K562 (cell line): ENCODE data around the gene MIEF1. TPM values are rescaled to one million over a fixed set of nuclear protein-coding genes. Genes with fewer than 3 reads are reported as not detected.
A peak's percentile ranks its signal among the peaks of the same experiment; 100 is the strongest.

Experiments
- BHLHE40 ChIP-seq: IDR thresholded peaks from 2 replicates; pipeline ENCODE4 v1.6.1; 2011; ENCODE audit warnings: low read length, improper control_type of control experiment
- CTBP1 ChIP-seq: fragments of 450-650 bp; IDR thresholded peaks from 2 replicates; pipeline ENCODE4 v1.6.1; 2016; ENCODE audit warnings: borderline replicate concordance
- NFIC ChIP-seq: fragments of 450-650 bp; IDR thresholded peaks from 2 replicates; pipeline ENCODE4 v1.6.1; 2017; ENCODE audit warnings: mild to moderate bottlenecking, inconsistent platforms
- RAD21 ChIP-seq, 2 experiments: fragments of 250-450 bp in 1 of 2; fragments of 450-650 bp in 1 of 2; sonication (Bioruptor Pico) in 1 of 2; formaldehyde crosslinking in 1 of 2; IDR thresholded peaks in 1 of 2; conservative IDR thresholded peaks in 1 of 2; 2 replicates each; pipeline versions ENCODE4 v1.4.0 to v1.8.0; 2020 to 2022; ENCODE audit warnings: mild to moderate bottlenecking in 2 of 2, moderate library complexity in 1 of 2
- RB1 ChIP-seq: fragments of 450-650 bp; IDR thresholded peaks from 2 replicates; pipeline ENCODE4 v1.6.1; 2017; ENCODE audit warnings: low read depth, mild to moderate bottlenecking
- RBM34 ChIP-seq: fragments of 200-400 bp; formaldehyde crosslinking; IDR thresholded peaks from 2 replicates; pipeline ENCODE4 v1.6.1; 2018; ENCODE audit warnings: low read length, borderline replicate concordance; ENCODE audit not compliant: insufficient read depth
- ZNF24 ChIP-seq: fragments of 450-650 bp; IDR thresholded peaks from 2 replicates; pipeline ENCODE4 v1.6.1; 2016
- polyA plus RNA-seq, 8 experiments: library from polyadenylated mRNA; depleted of rRNA in 4 of 8; stranded (reverse) in 5 of 8; unstranded in 3 of 8; fragments of >200 nt; fragmentation: Nextera tagmentation in 2 of 8; fragmentation: Illumina TruSeq in 1 of 8; extraction: Ambion mirVana in 2 of 8; extraction: Trizol in 1 of 8; gene quantifications; 2 replicates each; pipeline versions ENCODE4 v1.2.1 to v1.2.3, GENCODE V29; 2011 to 2014; ENCODE audit warnings: inconsistent platforms in 1 of 8, missing spikeins in 1 of 8
- total RNA-seq, 7 experiments: library from RNA; depleted of rRNA in 6 of 7; stranded (reverse); fragments of >200 nt in 6 of 7; fragmentation: Illumina TruSeq in 2 of 7; extraction: Trizol in 2 of 7; gene quantifications; 2 replicates each; pipeline versions ENCODE4 v1.2.1 to v1.2.3, GENCODE V29; 2011 to 2021; ENCODE audit warnings: low replicate concordance in 1 of 7
- TF ChIP-seq, protein P1 (sequence below): fragments of 450-650 bp; IDR thresholded peaks from 2 replicates; pipeline ENCODE4 v1.6.1; 2017; ENCODE audit warnings: antibody characterized with exemption, mild to moderate bottlenecking
- TF ChIP-seq, protein P2 (sequence below), 3 experiments: IDR thresholded peaks in 2 of 3; conservative IDR thresholded peaks in 1 of 3; 2 replicates each; pipeline ENCODE4 v1.5.1; 2011 to 2012; ENCODE audit warnings: low read length in 3 of 3, mild to moderate bottlenecking in 3 of 3, control low read depth in 2 of 3, improper control_type of control experiment in 1 of 3, inconsistent platforms in 1 of 3, low read depth in 1 of 3, mixed read lengths in 1 of 3, moderate library complexity in 1 of 3; ENCODE audit not compliant: insufficient read depth in 2 of 3
- TF ChIP-seq, protein P3 (sequence below): fragments of 200-800 bp; sonication (Bioruptor generic); IDR thresholded peaks from 2 replicates; pipeline ENCODE4 v1.6.1; 2017; ENCODE audit warnings: missing genetic modification characterization, missing compliant biosample characterization

MIEF1 gene
- total and polyA plus RNA-seq, 9 of the 15 experiments (the other 6 are each of a cell fraction or from before 2014, with no cell fraction given), result 10.9 to 51.8 (median 25.5) TPM

DNA sequence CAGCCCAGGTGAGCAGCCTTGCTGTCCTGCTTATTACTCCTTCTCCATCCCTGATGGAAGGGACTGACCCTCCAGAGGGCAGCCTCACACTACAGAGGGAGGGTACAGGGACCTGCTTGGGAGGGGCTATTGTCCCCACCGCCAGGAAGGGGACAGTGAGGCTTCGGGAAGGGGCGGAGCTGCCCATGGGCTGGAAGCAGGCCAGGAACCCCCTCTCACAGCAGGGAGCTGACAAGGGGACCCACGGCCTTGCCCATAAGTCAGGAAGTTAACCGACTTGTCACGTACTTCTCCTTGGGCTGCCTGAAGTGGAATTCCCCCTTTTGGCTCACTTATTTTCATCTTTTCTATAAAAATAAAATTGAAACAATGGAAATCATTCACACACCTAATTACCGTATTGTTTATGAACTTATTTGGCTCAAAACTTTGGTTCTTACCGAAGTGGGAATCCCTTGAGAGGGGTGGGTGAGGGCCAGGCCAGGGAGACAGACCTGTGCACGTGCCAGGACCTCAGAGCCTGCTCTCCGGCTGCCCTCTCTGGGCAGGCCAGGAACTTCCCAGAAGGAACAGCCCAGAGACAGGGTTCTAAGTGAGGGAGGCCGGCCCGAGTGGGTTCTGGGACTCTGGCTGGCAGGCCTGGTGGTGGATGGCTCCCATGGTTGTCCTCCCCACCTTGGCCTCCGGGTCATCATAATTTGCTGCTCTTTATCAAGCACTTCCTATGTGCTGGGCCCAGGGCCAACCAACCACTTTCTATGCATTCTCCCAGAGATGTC lies 39.5 kb upstream of the MIEF1 start (continued):
- TF ChIP-seq RBM34 (no peak), RB1 (peak; percentile 39; the same call in 1 of the 2 replicates), ZNF24 (peak; percentile 95; the same call in 1 of the 2 replicates), BHLHE40 (peak; percentile 83), NFIC (peak; percentile 89), CTBP1 (peak; percentile 49; the same call in 1 of the 2 replicates), RAD21 (CRISPR knock-in tag; conservative IDR thresholded peaks at IDR 0.05 in 1 of 2, IDR thresholded peaks at IDR 0.05 in 1 of 2) (peak; percentile 41 to 66; a peak in 3 of 4 replicates)
- TF ChIP-seq, protein P1, sequence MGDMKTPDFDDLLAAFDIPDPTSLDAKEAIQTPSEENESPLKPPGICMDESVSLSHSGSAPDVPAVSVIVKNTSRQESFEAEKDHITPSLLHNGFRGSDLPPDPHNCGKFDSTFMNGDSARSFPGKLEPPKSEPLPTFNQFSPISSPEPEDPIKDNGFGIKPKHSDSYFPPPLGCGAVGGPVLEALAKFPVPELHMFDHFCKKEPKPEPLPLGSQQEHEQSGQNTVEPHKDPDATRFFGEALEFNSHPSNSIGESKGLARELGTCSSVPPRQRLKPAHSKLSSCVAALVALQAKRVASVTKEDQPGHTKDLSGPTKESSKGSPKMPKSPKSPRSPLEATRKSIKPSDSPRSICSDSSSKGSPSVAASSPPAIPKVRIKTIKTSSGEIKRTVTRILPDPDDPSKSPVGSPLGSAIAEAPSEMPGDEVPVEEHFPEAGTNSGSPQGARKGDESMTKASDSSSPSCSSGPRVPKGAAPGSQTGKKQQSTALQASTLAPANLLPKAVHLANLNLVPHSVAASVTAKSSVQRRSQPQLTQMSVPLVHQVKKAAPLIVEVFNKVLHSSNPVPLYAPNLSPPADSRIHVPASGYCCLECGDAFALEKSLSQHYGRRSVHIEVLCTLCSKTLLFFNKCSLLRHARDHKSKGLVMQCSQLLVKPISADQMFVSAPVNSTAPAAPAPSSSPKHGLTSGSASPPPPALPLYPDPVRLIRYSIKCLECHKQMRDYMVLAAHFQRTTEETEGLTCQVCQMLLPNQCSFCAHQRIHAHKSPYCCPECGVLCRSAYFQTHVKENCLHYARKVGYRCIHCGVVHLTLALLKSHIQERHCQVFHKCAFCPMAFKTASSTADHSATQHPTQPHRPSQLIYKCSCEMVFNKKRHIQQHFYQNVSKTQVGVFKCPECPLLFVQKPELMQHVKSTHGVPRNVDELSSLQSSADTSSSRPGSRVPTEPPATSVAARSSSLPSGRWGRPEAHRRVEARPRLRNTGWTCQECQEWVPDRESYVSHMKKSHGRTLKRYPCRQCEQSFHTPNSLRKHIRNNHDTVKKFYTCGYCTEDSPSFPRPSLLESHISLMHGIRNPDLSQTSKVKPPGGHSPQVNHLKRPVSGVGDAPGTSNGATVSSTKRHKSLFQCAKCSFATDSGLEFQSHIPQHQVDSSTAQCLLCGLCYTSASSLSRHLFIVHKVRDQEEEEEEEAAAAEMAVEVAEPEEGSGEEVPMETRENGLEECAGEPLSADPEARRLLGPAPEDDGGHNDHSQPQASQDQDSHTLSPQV, result peak; percentile 54; the same call in 1 of the 2 replicates
- TF ChIP-seq, protein P2, sequence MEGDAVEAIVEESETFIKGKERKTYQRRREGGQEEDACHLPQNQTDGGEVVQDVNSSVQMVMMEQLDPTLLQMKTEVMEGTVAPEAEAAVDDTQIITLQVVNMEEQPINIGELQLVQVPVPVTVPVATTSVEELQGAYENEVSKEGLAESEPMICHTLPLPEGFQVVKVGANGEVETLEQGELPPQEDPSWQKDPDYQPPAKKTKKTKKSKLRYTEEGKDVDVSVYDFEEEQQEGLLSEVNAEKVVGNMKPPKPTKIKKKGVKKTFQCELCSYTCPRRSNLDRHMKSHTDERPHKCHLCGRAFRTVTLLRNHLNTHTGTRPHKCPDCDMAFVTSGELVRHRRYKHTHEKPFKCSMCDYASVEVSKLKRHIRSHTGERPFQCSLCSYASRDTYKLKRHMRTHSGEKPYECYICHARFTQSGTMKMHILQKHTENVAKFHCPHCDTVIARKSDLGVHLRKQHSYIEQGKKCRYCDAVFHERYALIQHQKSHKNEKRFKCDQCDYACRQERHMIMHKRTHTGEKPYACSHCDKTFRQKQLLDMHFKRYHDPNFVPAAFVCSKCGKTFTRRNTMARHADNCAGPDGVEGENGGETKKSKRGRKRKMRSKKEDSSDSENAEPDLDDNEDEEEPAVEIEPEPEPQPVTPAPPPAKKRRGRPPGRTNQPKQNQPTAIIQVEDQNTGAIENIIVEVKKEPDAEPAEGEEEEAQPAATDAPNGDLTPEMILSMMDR (IDR thresholded peaks at IDR 0.05 in 2 of 3, conservative IDR thresholded peaks at IDR 0.05 in 1 of 3; ENCODE audit: insufficient read depth in 2 of 3, low read depth in 1 of 3, low read length in 3 of 3), result peak; percentile 44 to 58 (median 53); a peak in 5 of 6 replicates
- TF ChIP-seq, protein P3, sequence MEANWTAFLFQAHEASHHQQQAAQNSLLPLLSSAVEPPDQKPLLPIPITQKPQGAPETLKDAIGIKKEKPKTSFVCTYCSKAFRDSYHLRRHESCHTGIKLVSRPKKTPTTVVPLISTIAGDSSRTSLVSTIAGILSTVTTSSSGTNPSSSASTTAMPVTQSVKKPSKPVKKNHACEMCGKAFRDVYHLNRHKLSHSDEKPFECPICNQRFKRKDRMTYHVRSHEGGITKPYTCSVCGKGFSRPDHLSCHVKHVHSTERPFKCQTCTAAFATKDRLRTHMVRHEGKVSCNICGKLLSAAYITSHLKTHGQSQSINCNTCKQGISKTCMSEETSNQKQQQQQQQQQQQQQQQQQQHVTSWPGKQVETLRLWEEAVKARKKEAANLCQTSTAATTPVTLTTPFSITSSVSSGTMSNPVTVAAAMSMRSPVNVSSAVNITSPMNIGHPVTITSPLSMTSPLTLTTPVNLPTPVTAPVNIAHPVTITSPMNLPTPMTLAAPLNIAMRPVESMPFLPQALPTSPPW, result peak; percentile 40; the same call in 1 of the 2 replicates
- TF ChIP-seq, all 486 proteins: peak for 13
